ENCODE results near the gene MAN2B1. TPM values are rescaled to one million over a fixed set of nuclear protein-coding genes. Genes with fewer than 3 reads are reported as not detected.
"Not testable (repeated sequence)": the region's sequence is repeated elsewhere in the genome, so short reads cannot be mapped to it uniquely, and the experiment has no call there.

The MAN2B1 gene
- total RNA-seq, 2 experiments from 2014 or later: 146 to 150 TPM

DNA sequence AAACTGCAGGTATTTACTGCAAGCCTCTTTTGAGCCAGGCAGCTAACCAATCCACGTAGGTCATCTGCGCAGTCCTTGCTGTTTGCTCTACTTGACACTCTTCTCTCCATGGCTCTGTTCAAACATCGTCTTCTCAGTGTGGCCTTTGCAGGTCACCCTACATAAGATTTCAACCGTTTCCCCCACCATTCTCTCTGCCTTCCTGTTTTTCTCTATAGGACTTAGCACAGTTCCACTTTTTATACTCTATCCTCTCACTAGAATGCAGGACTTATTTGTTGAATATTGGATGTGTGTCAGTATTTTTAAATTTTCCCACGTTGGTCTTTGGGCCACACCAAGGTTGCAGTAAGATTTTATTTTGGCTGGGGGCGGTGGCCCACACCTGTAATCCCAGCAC lies 31.6 kb upstream of the MAN2B1 start:
- ChIA-PET CTCF (interaction anchor here (3.2 kb wide), 1 partner anchor 21 kb away, joined by 12 read pairs; no protein-coding TSS in a partner anchor), POLR2A (interaction anchor here (1.5 to 3.7 kb wide), 2 partner anchors 25 to 98 kb away, joined by 4 to 27 read pairs; partner anchors contain the start of gene TNPO2)
- H3K36me3 Mint-ChIP-seq (ENCODE audit: low read depth): peaks cover 29% of the 10 kb centered on the region
- peak overlapping the region; percentile 38 for H3K27ac Mint-ChIP-seq
- peak overlapping the region; percentile 54 for H3K4me3 Mint-ChIP-seq
- H3K4me1 Mint-ChIP-seq: peaks cover 24% of the 10 kb centered on the region
- H3K27me3 Mint-ChIP-seq: no peaks in the 10 kb centered on the region
- no peak for DNase-seq
- no peaks in the 10 kb centered on the region for H3K9me3 Mint-ChIP-seq

GRCh38 chr19:12697425-12697824 lies 30.9 kb upstream of the MAN2B1 start:
- POLR2A ChIA-PET: interaction anchor here (0.7 to 3.7 kb wide), 12 partner anchors 12 to 773 kb away, joined by 3 to 27 read pairs (median 6); partner anchors contain the start of genes CALR, DHPS, FARSA and GET3
- CTCF ChIA-PET: interaction anchor here (0.6 to 3.2 kb wide), 5 partner anchors 20 to 1273 kb away, joined by 3 to 12 read pairs (median 5); no protein-coding TSS in a partner anchor
- not testable (repeated sequence) for H3K9me3 Mint-ChIP-seq

GRCh38 chr19:12696366-12697335 lies 30.1 kb upstream of the MAN2B1 start, which contains the start of gene FBXW9:
Gene FBXW9 (minus strand): TSS chr19:12696631. CDS start chr19:12696581, 50 bp downstream.
- Mint-ChIP-seq H3K36me3 (ENCODE audit: low read depth) (peaks cover 18% of the 10 kb centered on the region), H3K27ac (peak within 1 kb of the TSS; percentile 95), H3K27me3 (no peaks in the 10 kb centered on the region), H3K4me1 (peaks cover 24% of the 10 kb centered on the region), H3K9me3 (no peaks in the 10 kb centered on the region), H3K4me3 (peak within 1 kb of the TSS; percentile 89)
- ChIA-PET CTCF (interaction anchor here (0.6 to 3.2 kb wide), 13 partner anchors 15 to 1273 kb away, joined by 3 to 12 read pairs (median 4); partner anchors contain the start of gene DHPS), POLR2A (interaction anchor here (0.6 to 3.7 kb wide), 20 partner anchors 10 to 772 kb away, joined by 3 to 27 read pairs (median 4); partner anchors contain the start of genes CALR, DHPS, FARSA and GCDH)
- peak; percentile 97 for DNase-seq

More at GRCh38 chr19:12697425-12697824, 30.9 kb upstream of the MAN2B1 start:
- H3K4me1 Mint-ChIP-seq: peaks cover 24% of the 10 kb centered on the region
- H3K27ac Mint-ChIP-seq: peak overlapping the region; percentile 21
- DNase-seq, H3K27me3 Mint-ChIP-seq: not testable (repeated sequence)
- H3K4me3 Mint-ChIP-seq: peak overlapping the region; percentile 24
- H3K36me3 Mint-ChIP-seq (ENCODE audit: low read depth): peaks cover 22% of the 10 kb centered on the region

GRCh38 chr19:12695997-12696365 lies 29.4 kb upstream of the MAN2B1 start:
- ChIA-PET POLR2A (interaction anchor here (0.6 to 3.7 kb wide), 17 partner anchors 11 to 242 kb away, joined by 3 to 27 read pairs (median 6); partner anchors contain the start of genes CALR, DHPS, GET3 and TNPO2), CTCF (interaction anchor here (0.8 to 3.2 kb wide), 7 partner anchors 14 to 128 kb away, joined by 3 to 12 read pairs (median 4); partner anchors contain the start of gene DHPS)
- H3K27me3 Mint-ChIP-seq: no peaks in the 10 kb centered on the region
- no peak for DNase-seq
- H3K4me3 Mint-ChIP-seq: peak overlapping the region; percentile 89
- H3K36me3 Mint-ChIP-seq (ENCODE audit: low read depth): peaks cover 14% of the 10 kb centered on the region
- H3K4me1 Mint-ChIP-seq: peaks cover 24% of the 10 kb centered on the region
- no peaks in the 10 kb centered on the region for H3K9me3 Mint-ChIP-seq
- H3K27ac Mint-ChIP-seq: peak overlapping the region; percentile 95

DNA sequence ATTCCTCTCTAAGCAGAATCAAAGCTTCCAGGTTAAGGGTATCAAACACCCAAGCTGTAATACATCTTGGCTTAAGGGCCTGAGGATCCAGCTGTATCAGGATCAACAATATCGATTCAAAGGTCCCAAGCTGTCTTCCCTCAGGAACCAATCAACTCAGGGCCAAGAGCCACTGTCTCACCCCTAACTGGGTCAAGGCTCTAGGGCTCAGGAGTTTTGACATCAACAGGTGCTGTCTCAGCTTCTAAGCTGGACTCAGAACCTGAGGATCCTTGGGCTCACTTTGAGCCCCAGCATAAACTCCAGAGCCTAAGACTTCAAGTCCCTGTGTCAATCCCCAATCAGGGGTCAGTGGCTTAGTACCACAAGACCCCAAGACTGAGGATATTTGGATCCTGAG lies 29.0 kb upstream of the MAN2B1 start:
- H3K27me3 Mint-ChIP-seq: no peaks in the 10 kb centered on the region
- peaks cover 10% of the 10 kb centered on the region for H3K36me3 Mint-ChIP-seq (ENCODE audit: low read depth)
- no peaks in the 10 kb centered on the region for H3K9me3 Mint-ChIP-seq
- peak overlapping the region; percentile 89 for H3K4me3 Mint-ChIP-seq
- peaks cover 24% of the 10 kb centered on the region for H3K4me1 Mint-ChIP-seq
- CTCF ChIA-PET: interaction anchor here (1.2 to 3.2 kb wide), 2 partner anchors 18 to 24 kb away, joined by 3 to 12 read pairs; no protein-coding TSS in a partner anchor
- POLR2A ChIA-PET: interaction anchor here (1.0 to 3.7 kb wide), 8 partner anchors 12 to 42 kb away, joined by 4 to 27 read pairs (median 8); partner anchors contain the start of genes DHPS, GET3 and TNPO2
- DNase-seq: no peak
- peak overlapping the region; percentile 16 for H3K27ac Mint-ChIP-seq

DNA sequence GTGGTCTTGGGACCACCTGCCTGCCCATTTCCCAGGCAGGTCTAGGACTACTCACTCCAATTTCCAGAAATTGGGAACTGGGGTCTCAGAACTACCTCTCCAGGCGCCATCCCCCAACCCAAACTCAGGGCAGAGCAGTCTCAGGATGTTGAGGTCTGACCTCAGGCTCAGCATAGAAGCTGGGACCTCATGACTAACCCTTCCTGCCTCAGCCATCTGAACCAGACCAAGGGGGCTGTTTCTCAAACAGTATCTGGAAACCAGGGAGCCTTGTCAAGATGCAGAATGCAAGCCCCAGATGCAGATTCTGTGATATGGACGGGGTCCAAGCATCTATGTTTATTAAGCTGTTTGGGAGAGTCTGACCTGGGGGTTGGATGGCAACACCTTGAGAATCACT lies 28.6 kb upstream of the MAN2B1 start:
- Mint-ChIP-seq H3K27ac (peak overlapping the region; percentile 16), H3K4me3 (peak overlapping the region; percentile 89), H3K27me3 (no peaks in the 10 kb centered on the region), H3K9me3 (no peaks in the 10 kb centered on the region), H3K4me1 (peaks cover 24% of the 10 kb centered on the region), H3K36me3 (ENCODE audit: low read depth) (peaks cover 10% of the 10 kb centered on the region)
- peak; percentile 26 for DNase-seq
- CTCF ChIA-PET: interaction anchor here (1.2 to 3.2 kb wide), 2 partner anchors 18 to 36 kb away, joined by 3 to 12 read pairs; no protein-coding TSS in a partner anchor
- POLR2A ChIA-PET: interaction anchor here (1.1 to 3.7 kb wide), 6 partner anchors 13 to 36 kb away, joined by 3 to 27 read pairs (median 10); partner anchors contain the start of genes DHPS and TNPO2

DNA sequence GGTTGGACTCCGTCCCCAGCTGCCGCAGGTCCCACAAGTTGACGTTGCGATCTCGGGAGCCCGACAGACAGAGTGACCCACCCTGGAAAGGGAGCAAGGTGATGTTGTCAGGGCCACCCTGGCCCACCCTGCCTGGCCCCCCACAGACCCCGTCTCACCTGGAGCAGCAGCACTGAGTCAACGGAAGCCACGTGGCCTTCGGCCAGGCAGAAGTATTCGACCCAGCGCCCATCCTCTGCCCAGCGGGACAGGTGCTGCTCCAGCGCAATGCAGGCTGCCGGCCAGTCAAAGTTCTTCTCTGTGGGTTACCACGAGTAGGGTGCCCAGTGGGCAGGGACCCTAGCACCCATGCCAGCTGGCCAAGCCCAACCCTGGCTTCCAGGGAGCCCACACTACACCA lies 28.1 kb upstream of the MAN2B1 start:
- no peak overlapping the region for H3K27ac Mint-ChIP-seq
- no peaks in the 10 kb centered on the region for H3K27me3 Mint-ChIP-seq
- H3K4me3 Mint-ChIP-seq: peak overlapping the region; percentile 89
- POLR2A ChIA-PET: interaction anchor here (1.1 to 3.7 kb wide), 3 partner anchors 26 to 37 kb away, joined by 3 to 27 read pairs (median 6); partner anchors contain the start of gene TNPO2
- H3K4me1 Mint-ChIP-seq: peaks cover 24% of the 10 kb centered on the region
- H3K36me3 Mint-ChIP-seq (ENCODE audit: low read depth): peaks cover 10% of the 10 kb centered on the region
- no peak for DNase-seq
- CTCF ChIA-PET: interaction anchor here (1.2 to 3.2 kb wide), 2 partner anchors 17 to 37 kb away, joined by 3 to 12 read pairs; no protein-coding TSS in a partner anchor
- H3K9me3 Mint-ChIP-seq: no peaks in the 10 kb centered on the region

DNA sequence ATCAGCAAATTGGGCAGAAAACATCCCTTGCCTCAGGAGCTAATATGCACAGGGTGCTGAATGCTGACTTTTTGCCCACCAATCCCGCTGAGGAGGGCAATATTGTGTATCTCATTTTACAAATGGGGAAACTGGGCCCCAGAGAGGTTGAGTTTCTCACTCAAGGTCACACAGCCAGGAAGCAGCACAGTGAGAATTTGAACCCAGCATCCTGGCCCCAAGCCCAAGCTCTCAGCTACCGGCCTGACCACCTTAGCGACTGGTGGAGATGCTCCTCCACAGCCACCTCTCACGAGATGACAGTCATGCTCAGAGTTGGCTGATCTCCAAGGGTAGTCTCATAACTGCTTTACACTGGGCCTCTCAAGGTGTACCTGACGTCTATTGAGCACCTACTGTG lies 26.4 kb upstream of the MAN2B1 start:
- DNase-seq: no peak
- H3K4me1 Mint-ChIP-seq: peaks cover 21% of the 10 kb centered on the region
- H3K27ac Mint-ChIP-seq: no peak overlapping the region
- ChIA-PET CTCF (no interaction called here), POLR2A (interaction anchor here (0.7 to 1.0 kb wide), 2 partner anchors 11 to 41 kb away, joined by 3 read pairs; partner anchors contain the start of gene TRIR)
- H3K27me3 Mint-ChIP-seq: no peaks in the 10 kb centered on the region
- no peak overlapping the region for H3K4me3 Mint-ChIP-seq
- no peaks in the 10 kb centered on the region for H3K9me3 Mint-ChIP-seq
- H3K36me3 Mint-ChIP-seq (ENCODE audit: low read depth): peaks cover 4% of the 10 kb centered on the region

GRCh38 chr19:12689581-12690216 lies 23.2 kb upstream of the MAN2B1 start:
- POLR2A ChIA-PET: no interaction called here
- H3K36me3 Mint-ChIP-seq (ENCODE audit: low read depth): no peaks in the 10 kb centered on the region
- H3K9me3 Mint-ChIP-seq: no peaks in the 10 kb centered on the region
- H3K4me3 Mint-ChIP-seq: no peak overlapping the region
- H3K27me3 Mint-ChIP-seq: no peaks in the 10 kb centered on the region
- DNase-seq: no peak
- H3K4me1 Mint-ChIP-seq: peaks cover 3% of the 10 kb centered on the region
- H3K27ac Mint-ChIP-seq: no peak overlapping the region
- CTCF ChIA-PET: no interaction called here

DNA sequence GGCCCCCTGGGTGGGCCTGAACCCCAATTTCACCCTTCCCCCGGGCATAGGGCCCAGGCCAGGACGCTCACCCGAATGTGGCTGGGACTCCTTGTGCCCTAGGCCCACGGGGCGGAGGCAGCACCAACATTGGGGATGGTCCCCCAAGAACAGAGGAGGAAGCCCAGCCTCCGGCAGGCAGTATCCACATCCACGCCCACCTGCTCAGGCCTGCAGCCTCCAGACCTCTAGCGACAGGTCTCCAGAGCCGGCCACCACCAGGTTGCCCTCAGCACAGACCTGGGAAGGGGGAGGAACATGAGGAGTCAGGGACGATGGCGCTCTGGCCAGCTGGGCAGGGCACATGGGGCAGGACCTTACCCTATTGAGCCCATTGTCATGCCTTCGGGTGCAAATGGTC lies 22.5 kb upstream of the MAN2B1 start:
- Mint-ChIP-seq H3K4me1 (no peaks in the 10 kb centered on the region), H3K9me3 (no peaks in the 10 kb centered on the region), H3K36me3 (ENCODE audit: low read depth) (no peaks in the 10 kb centered on the region), H3K27ac (no peak overlapping the region), H3K27me3 (no peaks in the 10 kb centered on the region), H3K4me3 (no peak overlapping the region)
- ChIA-PET POLR2A (no interaction called here), CTCF (no interaction called here)
- no peak for DNase-seq

DNA sequence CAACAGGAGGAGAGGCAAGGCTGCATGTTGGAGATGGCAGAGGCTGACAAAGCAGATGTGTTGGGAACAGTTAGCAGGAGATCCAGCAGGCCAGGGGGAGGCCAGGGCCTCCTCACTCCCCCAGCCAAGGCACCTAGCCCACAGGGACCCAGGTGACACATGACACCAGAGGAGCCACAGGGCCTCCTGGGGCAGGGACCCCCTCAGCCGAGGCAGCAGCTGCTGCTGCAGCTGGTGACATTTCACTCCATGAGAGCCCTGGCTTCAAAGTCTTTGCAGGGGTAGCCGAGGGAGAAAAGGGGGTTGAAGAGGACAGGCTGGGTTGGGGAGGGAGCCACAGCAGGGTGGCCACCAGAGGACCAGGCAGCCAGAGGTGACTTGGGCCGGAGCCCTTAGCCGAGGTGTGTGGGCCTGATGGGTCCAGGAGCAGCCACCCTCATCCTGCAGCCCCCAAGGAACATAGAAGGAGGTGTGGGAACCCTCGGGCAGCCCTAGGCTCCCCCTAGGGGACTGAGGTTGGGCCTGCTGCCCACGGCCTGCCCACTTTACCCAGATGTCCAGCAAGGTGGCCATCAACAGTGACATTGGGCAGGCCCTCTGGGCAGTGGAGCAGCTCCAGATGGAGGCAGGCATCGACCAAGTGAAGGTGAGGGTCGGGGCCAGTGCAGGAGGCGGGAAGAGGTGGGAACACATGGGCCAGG lies 21.1 kb upstream of the MAN2B1 start, which contains the start of gene GNG14:
Gene GNG14 (plus strand): TSS at position 503 of the 701 bp plus-strand sequence. CDS start 51 bp downstream, at position 554.
- no peak within 1 kb of the TSS for H3K4me3 Mint-ChIP-seq
- no peak for DNase-seq
- H3K27me3 Mint-ChIP-seq: no peaks in the 10 kb centered on the region
- H3K27ac Mint-ChIP-seq: no peak within 1 kb of the TSS
- H3K4me1 Mint-ChIP-seq: peaks cover 1% of the 10 kb centered on the region
- ChIA-PET POLR2A (no interaction called here), CTCF (no interaction called here)
- H3K36me3 Mint-ChIP-seq (ENCODE audit: low read depth): no peaks in the 10 kb centered on the region
- no peaks in the 10 kb centered on the region for H3K9me3 Mint-ChIP-seq
